ENCODE data around the gene PRSS2. TPM values are rescaled to one million over a fixed set of nuclear protein-coding genes. Genes with fewer than 3 reads are reported as not detected.

The PRSS2 gene
- total and polyA plus RNA-seq, 2 donors (not counting 1 experiment from before 2014, with no cell fraction given), result not detected

DNA sequence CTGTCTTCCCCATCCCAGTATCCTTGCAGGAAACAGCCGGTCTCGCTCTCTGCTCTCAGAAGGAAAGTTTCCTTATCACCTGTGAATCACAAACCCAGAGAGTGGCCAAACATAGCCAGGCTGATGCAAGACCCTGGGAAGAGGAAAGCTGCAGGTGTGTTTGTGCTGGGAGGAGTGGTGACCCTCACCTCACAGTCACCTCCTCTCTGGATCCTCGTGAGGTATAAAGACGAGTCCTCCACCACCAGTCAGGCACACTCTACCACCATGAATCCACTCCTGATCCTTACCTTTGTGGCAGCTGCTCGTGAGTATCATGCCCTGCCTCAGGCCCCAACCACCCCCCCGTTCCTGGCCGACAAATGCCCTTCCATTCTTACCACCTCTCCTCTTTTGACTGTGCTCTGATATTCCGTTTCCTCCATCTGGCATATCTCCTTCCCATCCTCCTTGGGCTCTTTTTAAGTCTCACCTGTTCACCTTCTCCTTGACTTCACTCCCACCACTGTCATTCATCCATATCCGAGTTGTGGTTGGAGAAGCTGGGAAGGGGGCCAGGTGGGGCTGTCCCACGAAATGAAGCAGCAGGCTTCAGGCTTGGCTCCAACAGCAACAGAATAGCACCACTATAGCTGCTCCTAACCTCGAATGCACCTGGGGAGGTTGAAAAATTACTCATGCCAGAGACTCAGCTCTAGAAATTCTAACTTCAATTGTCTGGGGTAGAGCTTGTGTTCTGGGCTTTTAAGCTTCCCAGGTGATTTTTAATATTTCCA is 21.4 kb upstream of the PRSS2 start, which contains the start of gene PRSS1:
Gene PRSS1 (plus strand): TSS at position 255 of the 776 bp plus-strand sequence. CDS start 13 bp downstream, at position 268.
- Histone ChIP-seq H3K79me2 (ENCODE audit: control insufficient read depth, insufficient read depth, low read length) (no peaks in the 10 kb centered on the region), H3K36me3 (replicated peaks in 1 of 2; ENCODE audit: control extremely low read depth in 1 of 2, control insufficient read depth in 1 of 2, extremely low read depth in 1 of 2, insufficient read depth in 2 of 2, low read length in 1 of 2) (no peaks in the 10 kb centered on the region), H3K9ac (ENCODE audit: low read length) (no peak within 1 kb of the TSS), H3K27ac (ENCODE audit: low read length in 2 of 2) (no peak within 1 kb of the TSS), H3K4me3 (ENCODE audit: control extremely low read depth in 1 of 5, extremely low read depth in 1 of 5, insufficient read depth in 1 of 5, low read depth in 2 of 5, low read length in 4 of 5) (no peak within 1 kb of the TSS), H3K4me2 (replicated peaks; ENCODE audit: low read depth, low read length, poor library complexity, severe bottlenecking) (no peak within 1 kb of the TSS), H3K9me3 (ENCODE audit: control extremely low read depth in 1 of 3, control insufficient read depth in 2 of 3, insufficient read depth in 1 of 3, low read length in 2 of 3) (no peaks in the 10 kb centered on the region), H2AFZ (ENCODE audit: insufficient read depth, low read depth, low read length, poor library complexity, severe bottlenecking) (no peak within 1 kb of the TSS), H3K27me3 (replicated peaks in 1 of 4; ENCODE audit: control extremely low read depth in 1 of 4, control insufficient read depth in 3 of 4, insufficient read depth in 4 of 4, low read length in 3 of 4) (peaks cover 0 to 4% (median 0%) of the 10 kb centered on the region in 4 experiments), H3K4me1 (ENCODE audit: control insufficient read depth in 2 of 2, insufficient read depth in 2 of 2, low read length in 2 of 2) (no peaks in the 10 kb centered on the region), H4K20me1 (ENCODE audit: control insufficient read depth, insufficient read depth, low read length, poor library complexity, severe bottlenecking) (no peaks in the 10 kb centered on the region)
- ATAC-seq (ENCODE audit: low read depth) (no peak), DNase-seq (no peak)
- peaks cover 10% of the 10 kb centered on the region for H3K27me3 Mint-ChIP-seq
- intact Hi-C loops (cut with micrococcal nuclease), result no loop called here
- no peak for TF ChIP-seq EZH2 (IDR thresholded peaks at IDR 0.05; ENCODE audit: borderline replicate concordance, insufficient read depth, low read depth, low read length, poor library complexity, severe bottlenecking)
- TF ChIP-seq, protein P1, sequence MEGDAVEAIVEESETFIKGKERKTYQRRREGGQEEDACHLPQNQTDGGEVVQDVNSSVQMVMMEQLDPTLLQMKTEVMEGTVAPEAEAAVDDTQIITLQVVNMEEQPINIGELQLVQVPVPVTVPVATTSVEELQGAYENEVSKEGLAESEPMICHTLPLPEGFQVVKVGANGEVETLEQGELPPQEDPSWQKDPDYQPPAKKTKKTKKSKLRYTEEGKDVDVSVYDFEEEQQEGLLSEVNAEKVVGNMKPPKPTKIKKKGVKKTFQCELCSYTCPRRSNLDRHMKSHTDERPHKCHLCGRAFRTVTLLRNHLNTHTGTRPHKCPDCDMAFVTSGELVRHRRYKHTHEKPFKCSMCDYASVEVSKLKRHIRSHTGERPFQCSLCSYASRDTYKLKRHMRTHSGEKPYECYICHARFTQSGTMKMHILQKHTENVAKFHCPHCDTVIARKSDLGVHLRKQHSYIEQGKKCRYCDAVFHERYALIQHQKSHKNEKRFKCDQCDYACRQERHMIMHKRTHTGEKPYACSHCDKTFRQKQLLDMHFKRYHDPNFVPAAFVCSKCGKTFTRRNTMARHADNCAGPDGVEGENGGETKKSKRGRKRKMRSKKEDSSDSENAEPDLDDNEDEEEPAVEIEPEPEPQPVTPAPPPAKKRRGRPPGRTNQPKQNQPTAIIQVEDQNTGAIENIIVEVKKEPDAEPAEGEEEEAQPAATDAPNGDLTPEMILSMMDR (IDR thresholded peaks at IDR 0.05), result no peak
- H3K4me1 Mint-ChIP-seq, result no peaks in the 10 kb centered on the region
- CTCF ChIA-PET, result interaction anchor here (0.8 to 1.5 kb wide), 3 partner anchors 21 to 62 kb away, joined by 3 to 7 read pairs (median 4); partner anchors contain the start of gene PRSS2
- POLR2A ChIA-PET, result no interaction called here
- no peak within 1 kb of the TSS for H3K27ac Mint-ChIP-seq
- WGBS (ENCODE audit: insufficient coverage), result 98% methylated on average over 7 of the region's 11 CpGs
- H3K4me3 Mint-ChIP-seq, result no peak within 1 kb of the TSS
- no peaks in the 10 kb centered on the region for H3K9me3 Mint-ChIP-seq (ENCODE audit: insufficient read depth)

DNA sequence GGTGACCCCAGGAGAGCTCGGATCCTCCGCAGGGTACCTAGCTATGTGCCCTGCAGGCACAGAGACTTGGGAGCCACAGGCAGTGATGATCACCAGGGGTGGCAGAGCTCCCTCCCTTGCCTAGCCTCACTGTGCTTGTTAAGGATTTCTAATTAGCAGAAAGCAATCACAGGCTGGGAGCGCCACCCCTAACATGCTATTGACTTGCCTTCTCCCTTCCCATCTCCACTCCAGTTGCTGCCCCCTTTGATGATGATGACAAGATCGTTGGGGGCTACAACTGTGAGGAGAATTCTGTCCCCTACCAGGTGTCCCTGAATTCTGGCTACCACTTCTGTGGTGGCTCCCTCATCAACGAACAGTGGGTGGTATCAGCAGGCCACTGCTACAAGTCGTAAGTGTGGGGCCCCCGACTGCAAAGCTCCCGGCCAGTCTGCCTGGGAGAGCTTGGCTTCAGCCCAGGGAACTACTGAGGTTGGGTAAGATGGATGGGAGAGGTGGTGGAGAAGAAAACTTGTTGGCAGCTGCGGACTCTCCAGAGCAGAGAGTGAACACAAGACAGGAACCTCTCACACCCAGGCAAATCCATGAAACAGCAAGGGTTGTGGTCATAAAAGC is 20.3 kb upstream of the PRSS2 start:
- ATAC-seq (ENCODE audit: low read depth), result no peak
- intact Hi-C loops (cut with micrococcal nuclease), result no loop called here
- 94% methylated on average over 7 of the region's 9 CpGs for WGBS (ENCODE audit: insufficient coverage)
- CTCF ChIA-PET, result interaction anchor here (1.2 to 1.5 kb wide), 2 partner anchors 33 to 61 kb away, joined by 4 to 7 read pairs; no protein-coding TSS in a partner anchor
- no peak overlapping the region for H3K27ac Mint-ChIP-seq
- no peak for TF ChIP-seq EZH2 (IDR thresholded peaks at IDR 0.05; ENCODE audit: borderline replicate concordance, insufficient read depth, low read depth, low read length, poor library complexity, severe bottlenecking)
- TF ChIP-seq, protein P1 (IDR thresholded peaks at IDR 0.05), result no peak
- H3K27me3 ChIP-seq (replicated peaks in 1 of 4; ENCODE audit: control extremely low read depth in 1 of 4, control insufficient read depth in 3 of 4, insufficient read depth in 4 of 4, low read length in 3 of 4), result peaks cover 0 to 4% (median 0%) of the 10 kb centered on the region in 4 experiments
- peaks cover 10% of the 10 kb centered on the region for H3K27me3 Mint-ChIP-seq
- no peak for DNase-seq
- H2AFZ ChIP-seq (ENCODE audit: insufficient read depth, low read depth, low read length, poor library complexity, severe bottlenecking), result no peak overlapping the region
- H3K9me3 Mint-ChIP-seq (ENCODE audit: insufficient read depth), result no peaks in the 10 kb centered on the region
- POLR2A ChIA-PET, result no interaction called here
- H4K20me1 ChIP-seq (ENCODE audit: control insufficient read depth, insufficient read depth, low read length, poor library complexity, severe bottlenecking), result no peaks in the 10 kb centered on the region
- H3K9ac ChIP-seq (ENCODE audit: low read length), result no peak overlapping the region
- H3K4me3 ChIP-seq (ENCODE audit: control extremely low read depth in 1 of 5, extremely low read depth in 1 of 5, insufficient read depth in 1 of 5, low read depth in 2 of 5, low read length in 4 of 5), result no peak overlapping the region
- no peaks in the 10 kb centered on the region for H3K79me2 ChIP-seq (ENCODE audit: control insufficient read depth, insufficient read depth, low read length)
- no peaks in the 10 kb centered on the region for H3K36me3 ChIP-seq (replicated peaks in 1 of 2; ENCODE audit: control extremely low read depth in 1 of 2, control insufficient read depth in 1 of 2, extremely low read depth in 1 of 2, insufficient read depth in 2 of 2, low read length in 1 of 2)
- no peak overlapping the region for H3K4me3 Mint-ChIP-seq
- H3K4me2 ChIP-seq (replicated peaks; ENCODE audit: low read depth, low read length, poor library complexity, severe bottlenecking), result no peak overlapping the region
- H3K4me1 ChIP-seq (ENCODE audit: control insufficient read depth in 2 of 2, insufficient read depth in 2 of 2, low read length in 2 of 2), result no peaks in the 10 kb centered on the region
- H3K9me3 ChIP-seq (ENCODE audit: control extremely low read depth in 1 of 3, control insufficient read depth in 2 of 3, insufficient read depth in 1 of 3, low read length in 2 of 3), result no peaks in the 10 kb centered on the region
- no peak overlapping the region for H3K27ac ChIP-seq (ENCODE audit: low read length in 2 of 2)
- H3K4me1 Mint-ChIP-seq, result no peaks in the 10 kb centered on the region
